NCI-H1930 (cell line): ENCODE measurements around the gene RAX2.
A peak's percentile ranks its signal among the peaks of the same experiment; 100 is the strongest.

Source experiments
- DNase-seq, 2 experiments: peaks; one replicate each; lab custom pipeline; 2025; lab: John Stamatoyannopoulos, UW

RAX2 gene

DNA sequence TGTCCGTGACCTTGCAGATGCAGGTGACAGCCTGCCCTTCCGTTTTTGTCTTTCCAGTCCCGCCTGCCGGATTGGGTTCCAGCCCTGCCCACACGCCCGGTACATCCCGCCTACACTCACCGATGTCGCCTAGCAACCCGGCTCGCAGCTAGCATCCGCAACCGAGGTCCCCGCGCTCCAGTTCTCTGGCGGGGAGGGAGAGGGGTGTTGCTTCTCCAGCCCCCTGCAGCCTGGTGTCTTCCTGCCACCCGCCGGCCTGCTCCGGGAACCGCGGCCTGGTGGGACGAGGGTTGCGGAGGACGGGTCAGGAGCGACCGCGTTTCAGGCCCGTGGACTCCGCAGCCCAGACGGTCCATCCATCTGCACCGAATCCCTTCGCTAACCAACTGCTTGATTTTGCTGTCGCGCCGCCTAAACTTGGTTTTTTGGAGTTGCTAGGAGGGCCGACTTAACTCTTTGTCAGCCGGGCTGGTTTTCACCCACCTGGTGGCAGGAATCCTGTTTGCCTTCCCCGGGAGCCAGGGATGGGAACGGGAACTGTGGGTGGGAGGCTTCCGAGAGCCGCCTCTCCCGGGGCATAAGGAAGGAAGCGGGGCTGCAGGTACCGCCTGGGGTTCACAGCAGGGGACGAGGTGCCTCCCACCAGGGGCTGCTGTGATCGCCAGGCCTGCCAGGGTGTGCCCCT is 29.5 kb upstream of the RAX2 start:
- DNase-seq = peak in 1 of 2 experiments; percentile 9

DNA sequence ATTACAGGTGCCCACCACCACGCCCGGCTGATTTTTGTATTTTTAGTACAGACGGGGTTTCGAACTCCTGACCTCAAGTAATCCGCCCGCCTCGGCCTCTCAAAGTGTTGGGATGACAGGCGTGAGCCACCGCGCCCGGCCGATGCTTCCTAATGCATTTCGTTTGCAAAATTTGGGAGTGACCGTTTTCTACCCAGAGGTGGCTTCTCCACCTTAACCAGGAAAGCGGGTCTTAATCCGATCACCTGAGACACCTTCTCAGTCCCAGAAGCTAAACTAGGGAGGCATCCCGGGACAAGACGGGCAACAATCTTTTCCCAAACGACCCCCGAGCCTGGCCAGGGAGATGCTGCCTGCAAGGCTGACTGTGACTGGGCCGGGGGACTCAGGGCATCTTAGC is 29.0 kb upstream of the RAX2 start:
- DNase-seq = no peak

DNA sequence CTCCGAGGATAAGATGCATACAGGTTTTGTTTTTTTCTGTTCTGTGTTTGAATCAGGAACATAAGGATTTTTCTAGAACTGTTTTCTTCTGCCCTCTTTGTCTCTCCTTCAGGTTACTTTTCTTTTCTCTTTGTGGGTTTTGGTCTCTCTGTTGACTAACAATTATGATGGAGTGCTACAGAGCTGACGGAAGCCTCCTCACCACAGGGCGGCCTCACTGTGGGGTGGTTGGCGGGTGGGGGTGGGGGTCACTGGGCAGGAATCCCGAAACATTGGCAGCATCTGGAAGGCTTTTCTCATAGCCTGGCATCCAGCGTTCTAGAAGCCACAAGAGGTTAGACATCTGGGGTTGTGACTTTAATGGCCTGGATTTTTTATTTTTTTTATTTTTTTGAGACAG is 26.1 kb upstream of the RAX2 start:
- DNase-seq = no peak

- DNase-seq = no peak
Observed at GRCh38 chr19:3796358-3796757, 24.3 kb upstream of the RAX2 start.

GRCh38 chr19:3793799-3794198 is 21.8 kb upstream of the RAX2 start:
- DNase-seq = no peak

- DNase-seq = no peak
Observed at GRCh38 chr19:3792114-3792513, 20.1 kb upstream of the RAX2 start.

- DNase-seq = no peak
Observed at GRCh38 chr19:3790941-3791340, 18.9 kb upstream of the RAX2 start.

DNA sequence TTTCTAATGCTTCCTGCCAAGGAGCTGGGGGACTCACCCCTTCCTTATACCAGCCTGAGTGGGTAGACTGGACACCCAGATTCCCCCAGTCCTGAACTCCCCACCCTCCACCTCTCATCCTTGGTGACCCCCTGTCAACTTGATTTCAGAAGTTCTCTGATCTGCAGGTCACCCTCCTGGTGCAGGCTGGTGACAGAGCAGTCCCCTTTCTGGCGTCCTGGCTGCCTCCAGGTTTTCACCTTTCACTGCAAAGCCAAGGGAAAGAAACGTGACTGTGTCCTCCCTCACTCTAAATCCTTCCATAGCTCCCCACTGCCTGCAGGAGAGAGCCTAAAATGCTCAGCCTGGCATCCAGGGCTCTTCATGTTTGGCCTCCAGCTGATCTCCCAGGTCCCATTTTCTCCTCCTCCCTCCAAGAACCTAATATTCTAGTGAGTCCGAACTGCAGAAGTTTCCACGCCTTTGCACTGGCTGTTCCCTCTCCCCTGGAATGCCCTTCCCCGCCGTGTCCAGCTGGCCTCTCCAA is 18.2 kb upstream of the RAX2 start:
- no peak for DNase-seq

DNA sequence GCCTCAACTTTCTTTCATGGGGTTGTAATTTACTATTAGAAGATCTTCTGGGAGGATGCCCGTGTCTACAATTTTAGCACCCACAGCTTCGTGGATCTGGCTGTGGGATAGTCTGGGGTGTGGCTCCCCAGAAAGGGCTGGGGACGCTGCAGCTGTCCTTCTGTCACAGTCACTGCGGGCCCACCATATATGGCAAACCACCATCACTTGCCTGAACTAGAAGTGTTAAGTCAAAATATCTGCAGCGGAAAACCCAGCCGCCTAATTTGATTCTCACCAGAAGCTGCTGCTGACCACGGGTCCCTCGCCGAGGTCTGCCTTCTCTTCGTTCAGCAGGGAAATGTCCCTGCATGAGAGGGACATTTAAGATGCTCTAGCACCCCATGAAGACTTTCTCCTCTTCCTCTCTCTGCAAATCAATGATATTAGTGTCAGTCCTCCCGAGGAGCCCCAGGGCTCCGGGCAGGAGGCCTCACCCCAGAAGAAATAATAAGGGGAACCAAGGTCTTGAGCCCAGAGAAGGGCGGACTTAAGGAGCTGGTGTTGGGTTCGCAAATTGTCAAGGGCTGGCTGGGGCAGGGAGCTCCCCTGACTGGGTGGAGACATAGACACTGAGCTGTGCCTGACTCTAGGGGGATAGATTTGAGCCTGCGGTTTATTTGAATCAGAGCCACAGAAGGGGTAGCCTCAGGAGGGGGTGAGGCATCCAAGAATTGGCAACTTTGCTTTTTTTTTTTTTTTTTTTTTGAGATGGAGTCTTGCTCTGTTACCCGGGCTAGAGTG is 17.2 kb upstream of the RAX2 start:
- no peak for DNase-seq

GRCh38 chr19:3785938-3786824 is 14.2 kb upstream of the RAX2 start, which contains the start of gene MATK:
TSS of gene MATK (minus strand) at chr19:3786381. CDS start at chr19:3785135, 1,246 bp downstream.
- DNase-seq = no peak

- DNase-seq = no peak
Observed at GRCh38 chr19:3785451-3785937, 13.5 kb upstream of the RAX2 start.

- no peak for DNase-seq
Observed at GRCh38 chr19:3784607-3785450, 12.8 kb upstream of the RAX2 start.

- DNase-seq = peak in 1 of 2 experiments; percentile 36
Observed at GRCh38 chr19:3783660-3784584, 11.9 kb upstream of the RAX2 start.

GRCh38 chr19:3782903-3783302 is 10.9 kb upstream of the RAX2 start:
- DNase-seq = no peak

DNA sequence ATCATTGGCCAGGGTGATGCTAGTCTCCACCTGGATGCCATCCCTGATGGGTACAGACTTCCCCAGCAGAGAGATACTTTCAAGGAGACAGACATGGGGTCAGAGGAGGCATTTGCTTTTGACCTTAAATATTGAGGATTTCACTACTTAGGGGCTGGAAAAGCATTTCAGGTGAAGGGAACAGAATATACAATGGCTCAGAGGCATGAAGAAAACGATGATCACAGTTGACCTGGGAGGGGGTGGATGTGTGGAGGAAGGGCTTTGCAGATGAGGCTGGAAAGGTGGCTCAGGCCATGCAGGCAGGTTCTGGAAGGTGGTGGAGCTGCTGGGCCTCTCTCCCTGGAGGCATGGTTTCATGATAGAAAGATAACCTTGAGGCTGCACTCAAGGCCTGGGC is 10.3 kb upstream of the RAX2 start:
- no peak for DNase-seq

- no peak for DNase-seq
Observed at GRCh38 chr19:3781603-3782002, 9.6 kb upstream of the RAX2 start.

- DNase-seq = no peak
Observed at GRCh38 chr19:3780786-3781304, 8.8 kb upstream of the RAX2 start.

GRCh38 chr19:3778899-3779723 is 7.1 kb upstream of the RAX2 start:
- DNase-seq = peak in 1 of 2 experiments; percentile 5
